SU-DHL-6 (cell line): Measurements from ENCODE around the gene NCOA1.

Experiments
- CTCF ChIP-seq: fragments of 200-600 bp; sonication (generic); IDR thresholded peaks from one replicate; pipeline ENCODE4 v1.5.1; 2017; ENCODE audit warnings: antibody characterized with exemption, mild to moderate bottlenecking, low read length, moderate library complexity; ENCODE audit not compliant: insufficient read depth, poor library complexity, severe bottlenecking
- EZH2phosphoT487 ChIP-seq: fragments of 200-600 bp; sonication (generic), shearing (Covaris generic); conservative IDR thresholded peaks from 2 replicates; pipeline ENCODE4 v1.6.1; 2018; ENCODE audit warnings: mild to moderate bottlenecking, antibody characterized with exemption, low read length, moderate library complexity, mixed read lengths

DNA sequence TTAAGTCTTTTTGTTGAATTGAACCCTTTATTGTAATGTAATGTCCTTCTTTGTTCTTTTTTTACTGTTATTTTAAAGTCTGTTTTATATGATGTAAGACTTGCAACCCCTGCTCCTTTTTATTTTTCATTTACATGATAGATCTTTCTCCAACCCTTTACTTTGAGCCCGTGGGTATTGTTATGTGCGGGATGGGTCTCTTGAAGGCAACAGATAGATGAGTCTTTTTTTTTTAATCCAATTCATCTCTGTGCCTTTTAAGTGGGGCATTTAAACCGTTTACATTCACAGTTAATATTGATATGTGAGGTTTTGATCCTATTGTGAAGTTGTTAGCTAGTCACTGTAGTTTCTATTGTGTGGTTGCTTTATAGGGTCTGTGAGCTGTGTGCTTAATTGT is 120.6 kb downstream of the NCOA1 start:
- TF ChIP-seq CTCF = no peak
- TF ChIP-seq EZH2phosphoT487 = no peak
